Stimulated activated CD4-positive, alpha-beta T cell treated with anti-CD3 and anti-CD28 coated beads, Interleukin-15, amount 100 ng/mL, for 48 hours (primary cell): ENCODE data around the gene HNRNPLL.
"Not testable (repeated sequence)": the region's sequence is repeated elsewhere in the genome, so short reads cannot be mapped to it uniquely, and the experiment has no call there.

Experiments used
- DNase-seq, 2 donors: peaks; one replicate each; pipeline ENCODE4 v3.0.0-alpha.2; 2020; ENCODE audit warnings: low read depth in 2 of 2

Gene HNRNPLL

DNA sequence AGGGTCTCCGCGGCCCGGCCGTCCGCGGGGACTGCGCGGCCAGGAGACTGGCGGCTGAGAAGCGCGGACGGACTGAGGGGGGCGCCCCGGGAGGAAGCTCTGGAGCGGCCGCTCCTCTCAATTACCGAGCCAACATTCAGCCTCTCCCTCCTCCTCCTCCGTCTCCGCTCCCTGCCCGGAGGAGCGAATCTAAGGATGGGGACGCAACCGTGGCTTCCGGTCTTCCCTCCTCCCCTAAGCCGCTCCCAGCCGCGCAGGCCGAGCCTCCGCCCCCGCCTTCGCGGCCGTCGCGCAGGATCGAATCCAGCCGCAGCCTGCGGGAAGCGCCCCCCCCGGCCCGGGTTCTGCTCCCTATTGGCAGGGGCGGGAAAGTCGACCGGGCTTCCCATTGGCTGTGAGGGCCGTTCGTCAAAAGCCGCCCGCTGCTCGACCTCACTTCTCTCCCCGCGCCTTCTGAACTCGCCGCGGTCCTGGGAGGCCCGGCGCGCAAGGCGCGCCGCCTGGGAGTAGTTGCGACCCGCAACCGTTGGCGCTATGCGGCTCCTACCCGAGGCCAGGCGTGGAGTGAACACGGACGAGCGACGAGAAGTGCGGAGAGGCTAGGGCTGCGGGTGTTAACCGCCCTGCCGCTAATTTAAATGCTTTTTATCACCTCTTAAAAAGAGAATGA lies at the start of gene HNRNPLL:
Gene HNRNPLL, minus strand, starts transcription at position 197 of the 670 bp plus-strand sequence. CDS start 302 bp downstream, outside the sequence.
- DNase-seq: peak; percentile 95 to 98

GRCh38 chr2:38650717-38651116 lies 48.0 kb upstream of the HNRNPLL start:
- DNase-seq: no peak

DNA sequence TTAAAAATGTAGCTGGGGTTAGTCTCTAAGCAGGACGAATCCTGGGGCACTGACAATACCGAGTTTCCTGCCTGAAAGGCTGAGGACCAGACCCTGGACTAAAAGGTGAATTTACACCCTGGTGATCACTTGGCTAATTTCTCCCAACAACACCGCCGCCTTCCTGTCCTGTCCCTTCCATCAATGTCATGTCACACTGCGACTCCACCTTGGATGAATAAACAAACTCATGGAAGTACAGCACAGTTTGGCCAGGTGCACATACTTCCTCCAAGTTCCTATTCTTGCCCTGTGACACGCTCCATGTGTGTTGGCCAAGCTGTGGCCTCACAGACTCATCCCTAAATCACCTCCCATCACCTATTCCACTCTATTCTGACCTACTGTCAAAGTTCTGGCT lies 47.3 kb upstream of the HNRNPLL start:
- no peak for DNase-seq

DNA sequence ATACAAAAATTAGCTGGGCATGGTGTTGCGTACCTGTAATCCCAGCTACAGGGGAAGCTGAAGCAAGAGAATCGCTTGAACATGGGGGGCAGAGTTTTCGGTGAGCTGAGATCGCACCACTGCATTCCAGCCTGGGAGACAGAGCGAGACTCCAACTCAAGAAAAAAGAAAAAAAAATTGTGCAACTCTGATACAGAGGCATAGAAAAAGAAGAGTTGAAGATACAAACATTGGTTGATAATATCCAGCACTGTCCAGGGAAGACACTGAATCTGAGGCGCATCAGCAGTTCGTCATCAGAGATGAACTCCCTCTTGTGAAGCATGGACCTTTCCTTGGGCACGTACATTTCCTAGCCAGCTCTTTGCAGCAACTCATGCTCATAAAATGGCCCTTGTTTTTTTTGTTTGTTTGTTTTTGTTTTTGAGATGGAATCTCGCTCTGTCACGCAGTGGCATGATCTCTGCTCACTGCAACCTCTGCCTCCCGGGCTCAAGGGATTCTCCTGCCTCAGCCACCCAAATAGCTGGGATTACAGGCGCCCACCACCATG lies 46.5 kb upstream of the HNRNPLL start:
- DNase-seq: no peak

GRCh38 chr2:38648107-38648761 lies 45.5 kb upstream of the HNRNPLL start:
- DNase-seq: no peak

DNA sequence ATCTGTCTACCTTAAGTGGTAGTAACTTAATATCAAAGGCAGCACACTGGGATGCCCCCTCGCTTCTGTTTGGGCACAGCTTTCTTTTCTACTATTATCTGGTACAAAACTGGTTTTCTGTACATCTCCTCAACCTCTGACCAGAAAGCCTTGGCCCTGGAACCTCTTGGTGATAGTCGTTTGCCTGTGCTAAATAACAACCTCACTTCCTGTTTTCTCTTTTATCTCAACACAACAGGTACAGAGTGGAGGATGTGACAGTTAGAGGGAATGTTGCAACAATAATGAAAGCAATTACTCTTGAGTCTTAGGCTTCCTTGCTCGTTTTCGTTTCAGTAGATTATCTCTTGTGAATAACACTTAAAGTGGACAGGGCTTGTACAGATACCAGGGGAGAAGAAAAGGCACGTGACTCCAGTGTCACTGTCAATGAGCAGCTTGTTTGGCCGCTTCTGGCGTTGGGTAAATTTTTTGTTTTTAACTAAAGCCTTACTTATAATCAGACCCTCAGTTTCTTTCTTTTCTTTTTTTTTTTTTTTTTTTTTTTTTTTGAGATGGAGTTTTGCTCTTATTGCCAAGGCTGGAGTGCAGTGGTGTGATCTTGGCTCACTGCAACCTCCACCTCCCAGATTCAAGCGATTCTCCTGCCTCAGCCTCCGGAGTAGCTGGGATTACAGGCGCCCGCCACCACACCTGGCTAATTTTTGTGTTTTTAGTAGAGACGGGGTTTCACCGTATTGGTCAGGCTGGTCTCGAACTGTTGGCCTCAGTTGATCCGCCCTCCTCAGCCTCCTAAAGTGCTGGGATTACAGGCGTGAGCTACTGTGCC lies 41.2 kb upstream of the HNRNPLL start:
- DNase-seq: not testable (repeated sequence)

GRCh38 chr2:38643021-38643671 lies 40.4 kb upstream of the HNRNPLL start:
- DNase-seq: no peak

GRCh38 chr2:38642373-38643017 lies 39.8 kb upstream of the HNRNPLL start:
- DNase-seq: not testable (repeated sequence)

- no peak for DNase-seq
Measured at GRCh38 chr2:38636069-38636468, 33.3 kb upstream of the HNRNPLL start.

DNA sequence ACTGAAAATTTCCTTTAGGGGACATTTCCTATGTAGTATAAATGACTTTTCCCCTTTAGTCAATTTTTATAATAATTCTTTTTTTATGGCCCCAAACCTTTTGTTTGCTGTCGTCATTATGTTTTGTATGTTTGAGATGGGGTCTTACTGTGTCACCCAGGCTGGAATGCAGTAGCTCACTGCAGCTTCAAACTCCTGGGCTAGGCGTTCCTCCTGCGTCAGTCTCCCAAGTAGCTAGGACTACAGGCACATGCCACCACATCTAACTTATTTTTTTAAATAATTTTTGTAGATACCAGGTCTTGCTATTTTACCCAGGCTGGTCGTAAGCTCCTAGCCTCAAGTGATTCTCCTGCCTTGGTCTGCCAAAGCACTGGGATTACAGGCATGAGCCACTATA lies 32.4 kb upstream of the HNRNPLL start:
- DNase-seq: no peak

DNA sequence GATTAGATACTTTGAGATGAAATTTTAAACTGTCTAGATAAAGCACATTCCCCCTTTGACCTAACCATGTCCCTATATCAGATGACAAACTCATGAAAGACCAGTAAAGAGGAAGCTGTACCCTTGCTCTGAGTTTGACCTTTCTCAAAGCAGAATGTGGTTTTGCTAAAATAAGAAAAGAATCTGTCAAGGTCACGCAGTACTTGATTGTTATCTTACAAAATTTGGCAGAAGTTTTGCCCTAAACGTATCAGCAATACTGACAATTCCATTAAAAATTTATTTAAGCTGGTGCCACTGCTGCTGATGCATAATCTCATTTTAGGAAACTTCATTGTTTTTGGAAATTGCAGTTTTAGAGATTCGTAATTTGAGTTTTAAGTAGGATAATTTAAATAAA lies 32.0 kb upstream of the HNRNPLL start:
- no peak for DNase-seq

GRCh38 chr2:38633895-38634294 lies 31.2 kb upstream of the HNRNPLL start:
- no peak for DNase-seq

GRCh38 chr2:38632980-38633379 lies 30.3 kb upstream of the HNRNPLL start:
- no peak for DNase-seq

- no peak for DNase-seq
Measured at GRCh38 chr2:38631976-38632375, 29.2 kb upstream of the HNRNPLL start.

DNA sequence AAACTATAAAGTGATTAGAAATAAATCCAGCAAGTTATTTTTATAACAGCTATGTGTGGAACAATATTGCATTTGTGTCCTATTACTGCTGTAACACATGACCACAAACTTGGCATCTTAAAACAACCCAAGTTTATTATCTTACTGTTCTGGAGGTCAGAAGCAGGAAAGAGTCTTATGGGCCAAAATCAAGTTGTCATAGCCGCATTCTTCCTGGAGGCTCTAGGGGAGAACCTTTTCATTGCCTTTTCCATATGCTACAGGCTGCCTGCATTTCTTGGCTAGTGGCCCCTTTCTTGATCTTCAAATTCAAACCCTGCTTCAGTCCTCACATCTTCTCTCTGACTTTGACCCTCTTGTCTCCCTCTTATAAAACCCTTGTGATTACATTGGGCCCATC lies 27.0 kb upstream of the HNRNPLL start:
- no peak for DNase-seq

GRCh38 chr2:38627391-38627790 lies 24.7 kb upstream of the HNRNPLL start:
- DNase-seq: no peak

DNA sequence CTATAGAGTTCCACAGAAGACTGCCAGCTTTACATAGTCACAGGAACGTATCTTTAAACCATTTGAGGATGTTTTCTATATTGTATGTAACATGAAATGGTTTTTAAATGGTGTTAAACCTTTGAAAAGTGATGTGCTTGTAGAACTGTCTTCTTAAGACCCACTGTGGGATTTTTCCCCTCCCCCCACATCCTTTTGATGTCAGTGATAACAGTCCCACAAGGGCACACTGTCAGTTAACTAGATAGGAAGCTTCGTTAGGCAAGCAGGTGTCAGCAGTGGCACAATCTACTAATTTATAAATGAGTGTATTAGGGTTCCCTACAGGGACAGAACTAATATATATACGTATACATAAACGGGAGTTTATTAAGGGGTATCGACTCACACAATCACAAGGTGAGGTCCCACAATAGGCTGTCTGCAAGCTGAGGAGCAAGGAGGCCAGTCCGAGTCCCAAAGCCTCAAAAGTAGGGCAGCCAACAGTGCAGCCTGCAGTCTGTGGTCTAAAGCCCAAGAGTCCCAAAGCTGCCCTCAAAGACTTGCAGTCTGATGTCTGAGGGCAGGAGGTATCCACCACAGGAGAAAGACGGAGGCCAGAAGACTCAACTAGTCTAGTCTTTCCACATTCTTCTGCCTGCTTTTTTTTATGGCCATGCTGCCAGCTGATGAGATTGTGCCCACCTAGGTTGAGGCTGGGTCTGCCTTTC lies 23.8 kb upstream of the HNRNPLL start:
- DNase-seq: no peak

- no peak for DNase-seq
Measured at GRCh38 chr2:38622210-38622609, 19.5 kb upstream of the HNRNPLL start.

DNA sequence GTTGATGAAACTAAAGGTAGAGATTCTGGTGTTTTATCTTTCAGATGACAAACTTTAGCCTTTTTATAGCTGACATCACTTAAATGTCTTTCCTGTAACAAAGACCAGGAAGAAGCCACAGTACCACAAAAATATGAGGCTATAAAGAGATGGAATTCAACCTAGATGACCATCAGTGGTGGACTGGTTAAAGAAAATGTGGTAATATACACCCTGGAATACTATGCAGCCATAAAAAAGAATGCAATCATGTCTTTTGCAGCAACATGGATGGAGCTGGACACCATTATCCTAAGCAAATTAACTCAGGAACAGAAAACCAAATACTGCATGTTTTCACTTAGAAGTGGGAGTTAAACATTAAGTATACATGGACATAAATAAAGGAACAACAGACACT lies 18.3 kb upstream of the HNRNPLL start:
- DNase-seq: no peak

DNA sequence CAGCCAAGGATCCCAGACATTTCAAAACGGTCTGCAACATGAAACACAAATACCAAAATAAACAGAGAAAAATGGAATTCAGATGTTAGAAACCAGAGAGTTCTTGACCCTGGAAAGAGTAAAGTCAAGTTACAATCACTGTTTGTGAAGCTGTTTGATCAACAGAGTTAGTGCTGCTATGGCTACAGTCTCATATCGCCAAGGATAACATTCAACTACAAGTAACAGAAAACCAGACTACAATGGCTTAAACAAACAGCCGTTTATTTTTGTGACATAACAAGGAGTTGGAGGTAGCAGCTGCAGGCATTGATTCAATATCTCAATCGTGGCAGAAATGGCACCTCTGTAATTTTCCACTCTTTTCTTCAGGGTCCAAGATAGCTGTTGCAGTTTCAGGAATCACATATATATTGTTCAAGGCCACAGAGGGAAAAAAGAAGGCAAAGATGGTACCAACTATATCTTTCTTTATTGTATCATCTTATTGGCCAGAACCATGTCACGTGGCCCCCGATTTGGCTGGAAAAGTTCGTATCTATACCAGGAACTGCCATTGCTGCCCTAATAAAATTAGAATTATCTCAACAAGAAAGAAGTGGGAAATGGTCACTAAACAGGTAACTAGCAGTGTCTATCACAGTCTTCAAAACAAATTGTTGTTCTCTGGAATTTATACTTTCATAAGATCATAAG lies 17.7 kb upstream of the HNRNPLL start:
- DNase-seq: no peak
